ENCODE results near the gene TEAD2. TPM values are rescaled to one million over a fixed set of nuclear protein-coding genes. Genes with fewer than 3 reads are reported as not detected.

Gene TEAD2
- total and polyA plus RNA-seq, 2 donors from 2014 or later: 15.7 to 30.2 TPM

- H3K27me3 ChIP-seq (ENCODE audit: control insufficient read depth, insufficient read depth, low read length): no peaks in the 10 kb centered on the region
- no peak for TF ChIP-seq CTCF (IDR thresholded peaks at IDR 0.05; ENCODE audit: borderline replicate concordance, extremely low read depth, insufficient read depth)
- H3K9ac ChIP-seq (ENCODE audit: low read length in 3 of 3): no peak overlapping the region
- no peak overlapping the region for H3K27ac ChIP-seq (ENCODE audit: low read depth in 2 of 2, low read length in 2 of 2)
- no peaks in the 10 kb centered on the region for H3K4me1 ChIP-seq (ENCODE audit: control insufficient read depth in 2 of 3, insufficient read depth in 2 of 3, low read depth in 1 of 3, low read length in 3 of 3)
- DNase-seq: no peak
- H3K4me3 ChIP-seq (ENCODE audit: low read length in 3 of 3): no peak overlapping the region
- no peaks in the 10 kb centered on the region for H3K9me3 ChIP-seq (ENCODE audit: control insufficient read depth in 2 of 3, insufficient read depth in 1 of 3, low read length in 3 of 3)
- H3K36me3 ChIP-seq (ENCODE audit: control insufficient read depth in 2 of 3, insufficient read depth in 3 of 3, low read length in 3 of 3): no peaks in the 10 kb centered on the region
- intact Hi-C loops (cut with DNase I): no loop called here
- FAIRE-seq: no peak
These were observed 46.7 kb upstream of the TEAD2 start for GRCh38 chr19:49408816-49409440.

GRCh38 chr19:49407482-49408015 is 45.3 kb upstream of the TEAD2 start:
- no peaks in the 10 kb centered on the region for H3K36me3 ChIP-seq (ENCODE audit: control insufficient read depth in 2 of 3, insufficient read depth in 3 of 3, low read length in 3 of 3)
- no peaks in the 10 kb centered on the region for H3K4me1 ChIP-seq (ENCODE audit: control insufficient read depth in 2 of 3, insufficient read depth in 2 of 3, low read depth in 1 of 3, low read length in 3 of 3)
- FAIRE-seq: no peak
- DNase-seq: no peak
- no peak overlapping the region for H3K4me3 ChIP-seq (ENCODE audit: low read length in 3 of 3)
- H3K27ac ChIP-seq (ENCODE audit: low read depth in 2 of 2, low read length in 2 of 2): no peak overlapping the region
- intact Hi-C loops (cut with DNase I): no loop called here
- H3K9me3 ChIP-seq (ENCODE audit: control insufficient read depth in 2 of 3, insufficient read depth in 1 of 3, low read length in 3 of 3): no peaks in the 10 kb centered on the region
- H3K27me3 ChIP-seq (ENCODE audit: control insufficient read depth, insufficient read depth, low read length): no peaks in the 10 kb centered on the region
- H3K9ac ChIP-seq (ENCODE audit: low read length in 3 of 3): no peak overlapping the region
- no peak for TF ChIP-seq CTCF (IDR thresholded peaks at IDR 0.05; ENCODE audit: borderline replicate concordance, extremely low read depth, insufficient read depth)

GRCh38 chr19:49407079-49407478 is 44.9 kb upstream of the TEAD2 start:
- no peak for DNase-seq
- no peak overlapping the region for H3K4me3 ChIP-seq (ENCODE audit: low read length in 3 of 3)
- no peak for TF ChIP-seq CTCF (IDR thresholded peaks at IDR 0.05; ENCODE audit: borderline replicate concordance, extremely low read depth, insufficient read depth)
- no peaks in the 10 kb centered on the region for H3K4me1 ChIP-seq (ENCODE audit: control insufficient read depth in 2 of 3, insufficient read depth in 2 of 3, low read depth in 1 of 3, low read length in 3 of 3)
- H3K27ac ChIP-seq (ENCODE audit: low read depth in 2 of 2, low read length in 2 of 2): no peak overlapping the region
- H3K9me3 ChIP-seq (ENCODE audit: control insufficient read depth in 2 of 3, insufficient read depth in 1 of 3, low read length in 3 of 3): no peaks in the 10 kb centered on the region
- intact Hi-C loops (cut with DNase I): no loop called here
- no peak for FAIRE-seq
- H3K27me3 ChIP-seq (ENCODE audit: control insufficient read depth, insufficient read depth, low read length): no peaks in the 10 kb centered on the region
- H3K9ac ChIP-seq (ENCODE audit: low read length in 3 of 3): no peak overlapping the region
- H3K36me3 ChIP-seq (ENCODE audit: control insufficient read depth in 2 of 3, insufficient read depth in 3 of 3, low read length in 3 of 3): no peaks in the 10 kb centered on the region
